Measurements from ENCODE around the gene SPAAR.
A peak's percentile ranks its signal among the peaks of the same experiment; 100 is the strongest.
"Not testable (repeated sequence)": the region's sequence is repeated elsewhere in the genome, so short reads cannot be mapped to it uniquely, and the experiment has no call there.

SPAAR gene

GRCh38 chr9:35923927-35924763 lies 14.9 kb downstream of the SPAAR start:
- FAIRE-seq: peak; percentile 8

- FAIRE-seq: no peak
Observed at GRCh38 chr9:35928591-35929452, 19.5 kb downstream of the SPAAR start.

- no peak for FAIRE-seq
Observed at GRCh38 chr9:35929453-35929718, 20.1 kb downstream of the SPAAR start.

- no peak for FAIRE-seq
Observed at GRCh38 chr9:35930521-35930920, 21.2 kb downstream of the SPAAR start.

GRCh38 chr9:35930989-35931388 lies 21.7 kb downstream of the SPAAR start:
- no peak for FAIRE-seq

GRCh38 chr9:35932735-35933134 lies 23.4 kb downstream of the SPAAR start:
- FAIRE-seq: no peak

- no peak for FAIRE-seq
Observed at GRCh38 chr9:35933550-35934067, 24.3 kb downstream of the SPAAR start.

- not testable (repeated sequence) for FAIRE-seq
Observed at GRCh38 chr9:35934069-35934468, 24.8 kb downstream of the SPAAR start.

GRCh38 chr9:35935261-35935660 lies 26.0 kb downstream of the SPAAR start:
- no peak for FAIRE-seq

GRCh38 chr9:35935755-35936509 lies 26.6 kb downstream of the SPAAR start:
- no peak for FAIRE-seq

- FAIRE-seq: no peak
Observed at GRCh38 chr9:35937227-35937626, 27.9 kb downstream of the SPAAR start.

GRCh38 chr9:35938474-35939356 lies 29.4 kb downstream of the SPAAR start:
- FAIRE-seq: no peak

- no peak for FAIRE-seq
Observed at GRCh38 chr9:35939679-35940250, 30.5 kb downstream of the SPAAR start.

GRCh38 chr9:35940458-35941407 lies 31.4 kb downstream of the SPAAR start:
- FAIRE-seq: no peak

- no peak for FAIRE-seq
Observed at GRCh38 chr9:35942286-35942685, 33.0 kb downstream of the SPAAR start.

GRCh38 chr9:35944173-35944572 lies 34.9 kb downstream of the SPAAR start:
- no peak for FAIRE-seq

- FAIRE-seq: no peak
Observed at GRCh38 chr9:35944841-35945240, 35.6 kb downstream of the SPAAR start.

GRCh38 chr9:35945341-35946018 lies 36.2 kb downstream of the SPAAR start:
- no peak for FAIRE-seq

- no peak for FAIRE-seq
Observed at GRCh38 chr9:35948451-35948850, 39.2 kb downstream of the SPAAR start.

GRCh38 chr9:35948901-35949318 lies 39.6 kb downstream of the SPAAR start:
- no peak for FAIRE-seq

All from endometrium (tissue), 2 donors.